ENCODE data around the gene MACROD2. TPM values are rescaled to one million over a fixed set of nuclear protein-coding genes. Genes with fewer than 3 reads are reported as not detected.

MACROD2 gene
- total RNA-seq, 1 donor from 2014 or later: 2.4 TPM

- Histone ChIP-seq H3K9ac (ENCODE audit: low read length) (no peak overlapping the region), H3K4me2 (ENCODE audit: low read length) (no peak overlapping the region), H3K79me2 (ENCODE audit: insufficient read depth, low read length) (no peaks in the 10 kb centered on the region), H3K4me3 (ENCODE audit: insufficient read depth, low read depth, low read length) (no peak overlapping the region), H3K27ac (ENCODE audit: low read depth, low read length) (no peak overlapping the region), H2AFZ (ENCODE audit: low read depth, low read length) (no peak overlapping the region), H3K4me1 (ENCODE audit: insufficient read depth, low read length) (no peaks in the 10 kb centered on the region), H3K36me3 (ENCODE audit: insufficient read depth, low read length) (no peaks in the 10 kb centered on the region), H3K27me3 (ENCODE audit: insufficient read depth, low read length) (no peaks in the 10 kb centered on the region), H3K9me3 (ENCODE audit: insufficient read depth, low read depth, low read length) (no peaks in the 10 kb centered on the region), H4K20me1 (ENCODE audit: insufficient read depth, low read length) (no peaks in the 10 kb centered on the region)
- DNase-seq (ENCODE audit: low read depth) (no peak), FAIRE-seq (no peak)
- Mint-ChIP-seq H3K27me3 (ENCODE audit: low read depth, unreplicated experiment) (no peaks in the 10 kb centered on the region), H3K36me3 (ENCODE audit: low read depth, unreplicated experiment) (peaks cover 2% of the 10 kb centered on the region), H3K4me3 (ENCODE audit: unreplicated experiment) (no peak overlapping the region), H3K4me1 (ENCODE audit: low read depth, unreplicated experiment) (no peaks in the 10 kb centered on the region), H3K27ac (ENCODE audit: unreplicated experiment) (no peak overlapping the region), H3K9me3 (ENCODE audit: unreplicated experiment) (no peaks in the 10 kb centered on the region)
- TF ChIP-seq CTCF (IDR thresholded peaks at IDR 0.05; ENCODE audit: insufficient read depth, low read depth, low read length): no peak
- no peak for TF ChIP-seq EZH2 (IDR thresholded peaks at IDR 0.05; ENCODE audit: insufficient read depth, low read length)
Observed at GRCh38 chr20:15141861-15142260, 1146.5 kb downstream of the MACROD2 start.

GRCh38 chr20:15143478-15143877 lies 1148.2 kb downstream of the MACROD2 start:
- DNase-seq (ENCODE audit: low read depth) (no peak), FAIRE-seq (no peak)
- H3K4me3 ChIP-seq (ENCODE audit: insufficient read depth, low read depth, low read length): no peak overlapping the region
- no peak overlapping the region for H3K9ac ChIP-seq (ENCODE audit: low read length)
- no peak overlapping the region for H2AFZ ChIP-seq (ENCODE audit: low read depth, low read length)
- no peaks in the 10 kb centered on the region for H3K27me3 Mint-ChIP-seq (ENCODE audit: low read depth, unreplicated experiment)
- no peak overlapping the region for H3K27ac ChIP-seq (ENCODE audit: low read depth, low read length)
- H4K20me1 ChIP-seq (ENCODE audit: insufficient read depth, low read length): no peaks in the 10 kb centered on the region
- peaks cover 2% of the 10 kb centered on the region for H3K36me3 Mint-ChIP-seq (ENCODE audit: low read depth, unreplicated experiment)
- H3K4me1 ChIP-seq (ENCODE audit: insufficient read depth, low read length): no peaks in the 10 kb centered on the region
- no peaks in the 10 kb centered on the region for H3K9me3 Mint-ChIP-seq (ENCODE audit: unreplicated experiment)
- H3K36me3 ChIP-seq (ENCODE audit: insufficient read depth, low read length): no peaks in the 10 kb centered on the region
- H3K79me2 ChIP-seq (ENCODE audit: insufficient read depth, low read length): no peaks in the 10 kb centered on the region
- H3K9me3 ChIP-seq (ENCODE audit: insufficient read depth, low read depth, low read length): no peaks in the 10 kb centered on the region
- H3K27ac Mint-ChIP-seq (ENCODE audit: unreplicated experiment): no peak overlapping the region
- TF ChIP-seq EZH2 (IDR thresholded peaks at IDR 0.05; ENCODE audit: insufficient read depth, low read length) (no peak), CTCF (IDR thresholded peaks at IDR 0.05; ENCODE audit: insufficient read depth, low read depth, low read length) (no peak)
- no peaks in the 10 kb centered on the region for H3K4me1 Mint-ChIP-seq (ENCODE audit: low read depth, unreplicated experiment)
- no peaks in the 10 kb centered on the region for H3K27me3 ChIP-seq (ENCODE audit: insufficient read depth, low read length)
- H3K4me2 ChIP-seq (ENCODE audit: low read length): no peak overlapping the region
- no peak overlapping the region for H3K4me3 Mint-ChIP-seq (ENCODE audit: unreplicated experiment)

GRCh38 chr20:15144916-15145315 lies 1149.6 kb downstream of the MACROD2 start:
- TF ChIP-seq CTCF (IDR thresholded peaks at IDR 0.05; ENCODE audit: insufficient read depth, low read depth, low read length) (no peak), EZH2 (IDR thresholded peaks at IDR 0.05; ENCODE audit: insufficient read depth, low read length) (no peak)
- Mint-ChIP-seq H3K36me3 (ENCODE audit: low read depth, unreplicated experiment) (peaks cover 2% of the 10 kb centered on the region), H3K4me1 (ENCODE audit: low read depth, unreplicated experiment) (no peaks in the 10 kb centered on the region), H3K27ac (ENCODE audit: unreplicated experiment) (no peak overlapping the region), H3K4me3 (ENCODE audit: unreplicated experiment) (no peak overlapping the region), H3K27me3 (ENCODE audit: low read depth, unreplicated experiment) (no peaks in the 10 kb centered on the region), H3K9me3 (ENCODE audit: unreplicated experiment) (no peaks in the 10 kb centered on the region)
- Histone ChIP-seq H2AFZ (ENCODE audit: low read depth, low read length) (no peak overlapping the region), H3K9me3 (ENCODE audit: insufficient read depth, low read depth, low read length) (no peaks in the 10 kb centered on the region), H3K9ac (ENCODE audit: low read length) (no peak overlapping the region), H4K20me1 (ENCODE audit: insufficient read depth, low read length) (no peaks in the 10 kb centered on the region), H3K27ac (ENCODE audit: low read depth, low read length) (no peak overlapping the region), H3K36me3 (ENCODE audit: insufficient read depth, low read length) (no peaks in the 10 kb centered on the region), H3K4me3 (ENCODE audit: insufficient read depth, low read depth, low read length) (no peak overlapping the region), H3K4me2 (ENCODE audit: low read length) (no peak overlapping the region), H3K27me3 (ENCODE audit: insufficient read depth, low read length) (no peaks in the 10 kb centered on the region), H3K79me2 (ENCODE audit: insufficient read depth, low read length) (no peaks in the 10 kb centered on the region), H3K4me1 (ENCODE audit: insufficient read depth, low read length) (no peaks in the 10 kb centered on the region)
- FAIRE-seq: no peak
- DNase-seq (ENCODE audit: low read depth): no peak
